ENCODE results near the gene LSM10. TPM values are rescaled to one million over a fixed set of nuclear protein-coding genes. Genes with fewer than 3 reads are reported as not detected.

Gene LSM10
- total RNA-seq, 2 experiments from 2014 or later, result 44.7 to 47.5 TPM

- DNase-seq, result no peak
- Mint-ChIP-seq H3K27ac (no peak overlapping the region), H3K9me3 (ENCODE audit: insufficient read depth) (no peaks in the 10 kb centered on the region), H3K4me1 (ENCODE audit: low read depth) (peaks cover 65% of the 10 kb centered on the region), H3K4me3 (no peak overlapping the region), H3K27me3 (ENCODE audit: low read depth) (no peaks in the 10 kb centered on the region), H3K36me3 (ENCODE audit: low read depth) (peaks cover 19% of the 10 kb centered on the region)
- ChIA-PET CTCF (interaction anchor here (0.8 kb wide), 1 partner anchor 13 kb away, joined by 5 read pairs; no protein-coding TSS in a partner anchor), POLR2A (interaction anchor here (1.1 kb wide), 1 partner anchor 15 kb away, joined by 3 read pairs; no protein-coding TSS in a partner anchor)
- ATAC-seq, result no peak
These were observed 15.5 kb downstream of the LSM10 start for GRCh38 chr1:36382231-36382630.

DNA sequence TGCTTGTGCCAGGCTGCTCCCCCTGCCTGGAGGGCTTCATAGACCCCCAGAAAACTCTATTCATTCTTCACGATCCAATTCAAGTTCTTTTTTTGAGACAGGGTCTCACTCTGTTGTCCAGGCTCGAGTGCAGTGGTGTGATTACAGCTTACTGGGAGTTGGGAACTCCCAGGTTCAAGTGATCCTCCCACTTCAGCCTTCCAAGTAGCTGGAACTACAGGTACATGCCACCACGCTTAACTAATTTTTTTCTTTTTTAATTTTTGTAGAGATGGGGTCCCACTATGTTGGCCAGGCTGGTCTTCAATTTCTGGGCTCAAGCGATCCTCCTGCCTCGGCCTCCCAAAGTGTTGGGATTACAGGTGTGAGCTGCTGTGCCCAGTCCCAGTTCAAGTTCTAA, 16.3 kb downstream of the LSM10 start:
- POLR2A ChIA-PET, result interaction anchor here (1.1 kb wide), 1 partner anchor 15 kb away, joined by 3 read pairs; no protein-coding TSS in a partner anchor
- H3K9me3 Mint-ChIP-seq (ENCODE audit: insufficient read depth), result no peaks in the 10 kb centered on the region
- peaks cover 20% of the 10 kb centered on the region for H3K36me3 Mint-ChIP-seq (ENCODE audit: low read depth)
- no peak for DNase-seq
- ATAC-seq, result no peak
- H3K27ac Mint-ChIP-seq, result peak overlapping the region; percentile 63
- CTCF ChIA-PET, result no interaction called here
- H3K27me3 Mint-ChIP-seq (ENCODE audit: low read depth), result no peaks in the 10 kb centered on the region
- H3K4me1 Mint-ChIP-seq (ENCODE audit: low read depth), result peaks cover 60% of the 10 kb centered on the region
- H3K4me3 Mint-ChIP-seq, result no peak overlapping the region

DNA sequence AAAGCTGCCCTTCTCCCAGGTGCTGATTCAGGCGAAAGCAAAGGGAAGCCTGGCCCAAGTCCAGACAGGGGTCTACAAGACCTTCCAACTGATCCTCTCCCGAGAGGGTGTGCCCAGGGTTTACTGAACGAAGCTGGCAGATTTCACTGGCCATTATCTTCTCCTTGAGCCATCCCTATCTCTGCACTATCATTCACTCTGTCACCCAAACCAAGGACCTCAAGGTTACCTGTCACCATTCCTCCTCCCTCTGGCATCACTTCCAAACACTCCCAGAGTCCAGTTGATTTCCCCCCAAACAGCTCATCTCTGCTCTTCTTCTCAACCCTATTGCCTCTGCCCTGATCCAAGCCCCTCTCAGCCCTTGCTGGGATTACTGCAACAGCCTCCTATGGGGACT, 16.9 kb downstream of the LSM10 start:
- H3K4me3 Mint-ChIP-seq, result no peak overlapping the region
- ChIA-PET CTCF (interaction anchor here (1.9 kb wide), 1 partner anchor 12 kb away, joined by 12 read pairs; no protein-coding TSS in a partner anchor), POLR2A (no interaction called here)
- ATAC-seq (no peak), DNase-seq (no peak)
- H3K27ac Mint-ChIP-seq, result peak overlapping the region; percentile 63
- no peaks in the 10 kb centered on the region for H3K27me3 Mint-ChIP-seq (ENCODE audit: low read depth)
- no peaks in the 10 kb centered on the region for H3K9me3 Mint-ChIP-seq (ENCODE audit: insufficient read depth)
- H3K36me3 Mint-ChIP-seq (ENCODE audit: low read depth), result peaks cover 26% of the 10 kb centered on the region
- peaks cover 65% of the 10 kb centered on the region for H3K4me1 Mint-ChIP-seq (ENCODE audit: low read depth)

DNA sequence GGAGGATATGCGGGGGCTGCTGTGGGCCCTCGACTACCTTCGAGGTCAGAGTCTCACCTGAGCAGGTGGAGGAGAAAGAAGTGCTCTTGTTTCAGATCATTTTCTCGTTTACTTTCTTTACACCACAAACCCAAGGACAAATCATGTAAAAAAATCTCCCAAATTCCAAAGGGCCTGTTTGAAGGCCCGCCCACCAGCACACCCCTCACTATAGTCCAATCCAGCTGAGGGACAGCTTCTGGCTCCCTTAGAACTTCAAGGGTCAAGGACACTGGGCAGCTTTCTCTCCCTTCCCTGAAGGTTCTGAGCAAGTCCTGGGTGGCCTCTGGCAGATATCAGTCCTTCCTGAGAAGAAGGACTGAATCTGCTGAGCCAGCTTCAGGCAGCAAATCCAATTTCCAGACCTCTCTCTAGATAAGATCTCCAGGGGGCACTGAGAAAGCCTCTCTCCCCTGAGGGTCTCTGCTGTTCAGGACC, 17.5 kb downstream of the LSM10 start:
- ChIA-PET CTCF (interaction anchor here (1.9 kb wide), 1 partner anchor 12 kb away, joined by 12 read pairs; no protein-coding TSS in a partner anchor), POLR2A (no interaction called here)
- no peak overlapping the region for H3K4me3 Mint-ChIP-seq
- peaks cover 65% of the 10 kb centered on the region for H3K4me1 Mint-ChIP-seq (ENCODE audit: low read depth)
- H3K36me3 Mint-ChIP-seq (ENCODE audit: low read depth), result peaks cover 26% of the 10 kb centered on the region
- DNase-seq (no peak), ATAC-seq (no peak)
- no peaks in the 10 kb centered on the region for H3K9me3 Mint-ChIP-seq (ENCODE audit: insufficient read depth)
- H3K27me3 Mint-ChIP-seq (ENCODE audit: low read depth), result no peaks in the 10 kb centered on the region
- peak overlapping the region; percentile 63 for H3K27ac Mint-ChIP-seq

- ATAC-seq, result no peak
- H3K27me3 Mint-ChIP-seq (ENCODE audit: low read depth), result no peaks in the 10 kb centered on the region
- peak overlapping the region; percentile 84 for H3K27ac Mint-ChIP-seq
- DNase-seq, result no peak
- ChIA-PET CTCF (interaction anchor here (1.1 to 2.0 kb wide), 5 partner anchors 9 to 243 kb away, joined by 3 to 23 read pairs (median 4); no protein-coding TSS in a partner anchor), POLR2A (interaction anchor here (1.0 to 2.3 kb wide), 3 partner anchors 9 to 19 kb away, joined by 3 to 10 read pairs (median 3); partner anchors contain the start of gene LSM10)
- H3K9me3 Mint-ChIP-seq (ENCODE audit: insufficient read depth), result no peaks in the 10 kb centered on the region
- H3K4me3 Mint-ChIP-seq, result no peak overlapping the region
- H3K36me3 Mint-ChIP-seq (ENCODE audit: low read depth), result peaks cover 32% of the 10 kb centered on the region
- H3K4me1 Mint-ChIP-seq (ENCODE audit: low read depth), result peaks cover 68% of the 10 kb centered on the region
These were observed 19.8 kb downstream of the LSM10 start for GRCh38 chr1:36377791-36378492.

- peak overlapping the region; percentile 96 for H3K27ac Mint-ChIP-seq
- CTCF ChIA-PET, result interaction anchor here (0.7 to 1.4 kb wide), 2 partner anchors 40 to 114 kb away, joined by 3 to 4 read pairs; no protein-coding TSS in a partner anchor
These were observed 25.1 kb downstream of the LSM10 start for GRCh38 chr1:36372617-36373016.

GRCh38 chr1:36369061-36369861, 28.4 kb downstream of the LSM10 start:
- Mint-ChIP-seq H3K27me3 (ENCODE audit: low read depth) (no peaks in the 10 kb centered on the region), H3K4me1 (ENCODE audit: low read depth) (peaks cover 73% of the 10 kb centered on the region), H3K36me3 (ENCODE audit: low read depth) (peaks cover 22% of the 10 kb centered on the region), H3K9me3 (ENCODE audit: insufficient read depth) (no peaks in the 10 kb centered on the region), H3K27ac (peak overlapping the region; percentile 50), H3K4me3 (no peak overlapping the region)
- ATAC-seq (peak; percentile 52), DNase-seq (peak; percentile 91)
- ChIA-PET POLR2A (interaction anchor here (0.7 to 1.9 kb wide), 3 partner anchors 10 to 45 kb away, joined by 3 to 8 read pairs (median 3); no protein-coding TSS in a partner anchor), CTCF (interaction anchor here (0.6 to 6.8 kb wide), 28 partner anchors 9 to 226 kb away, joined by 3 to 82 read pairs (median 5); partner anchors contain the start of genes EVA1B, LSM10, OSCP1 and SH3D21)

More at GRCh38 chr1:36372617-36373016, 25.1 kb downstream of the LSM10 start:
- Mint-ChIP-seq H3K4me3 (no peak overlapping the region), H3K27me3 (ENCODE audit: low read depth) (no peaks in the 10 kb centered on the region), H3K9me3 (ENCODE audit: insufficient read depth) (no peaks in the 10 kb centered on the region), H3K36me3 (ENCODE audit: low read depth) (peaks cover 24% of the 10 kb centered on the region), H3K4me1 (ENCODE audit: low read depth) (peaks cover 66% of the 10 kb centered on the region)
- POLR2A ChIA-PET, result no interaction called here
- no peak for DNase-seq
- ATAC-seq, result no peak

DNA sequence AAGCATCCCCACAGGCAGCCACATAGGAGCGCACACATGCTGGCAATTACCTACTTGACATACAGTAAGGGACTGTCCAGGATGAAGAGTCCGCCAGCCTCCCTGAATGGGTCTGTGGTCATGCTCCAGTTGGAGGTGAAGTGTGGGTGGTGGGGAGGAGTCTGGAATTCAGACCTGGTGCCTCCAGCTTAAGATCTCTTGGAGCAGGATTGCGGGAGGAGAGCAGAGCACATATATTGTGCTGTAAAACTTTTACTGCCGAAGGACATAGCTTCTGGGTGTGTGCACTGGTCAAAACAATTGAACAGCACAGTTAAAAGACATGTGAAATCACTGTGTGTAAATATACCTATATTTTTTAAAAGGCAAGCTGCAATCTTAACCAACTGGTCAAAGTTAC, 29.9 kb downstream of the LSM10 start:
- ATAC-seq, result no peak
- H3K27ac Mint-ChIP-seq, result peak overlapping the region; percentile 74
- H3K4me1 Mint-ChIP-seq (ENCODE audit: low read depth), result peaks cover 59% of the 10 kb centered on the region
- CTCF ChIA-PET, result interaction anchor here (0.9 to 6.8 kb wide), 24 partner anchors 7 to 218 kb away, joined by 3 to 82 read pairs (median 6); partner anchors contain the start of genes EVA1B, LSM10, OSCP1 and STK40
- no peaks in the 10 kb centered on the region for H3K9me3 Mint-ChIP-seq (ENCODE audit: insufficient read depth)
- H3K36me3 Mint-ChIP-seq (ENCODE audit: low read depth), result peaks cover 26% of the 10 kb centered on the region
- POLR2A ChIA-PET, result interaction anchor here (0.5 to 2.8 kb wide), 7 partner anchors 9 to 143 kb away, joined by 3 to 16 read pairs (median 4); partner anchors contain the start of gene THRAP3
- DNase-seq, result no peak
- no peaks in the 10 kb centered on the region for H3K27me3 Mint-ChIP-seq (ENCODE audit: low read depth)
- H3K4me3 Mint-ChIP-seq, result no peak overlapping the region

DNA sequence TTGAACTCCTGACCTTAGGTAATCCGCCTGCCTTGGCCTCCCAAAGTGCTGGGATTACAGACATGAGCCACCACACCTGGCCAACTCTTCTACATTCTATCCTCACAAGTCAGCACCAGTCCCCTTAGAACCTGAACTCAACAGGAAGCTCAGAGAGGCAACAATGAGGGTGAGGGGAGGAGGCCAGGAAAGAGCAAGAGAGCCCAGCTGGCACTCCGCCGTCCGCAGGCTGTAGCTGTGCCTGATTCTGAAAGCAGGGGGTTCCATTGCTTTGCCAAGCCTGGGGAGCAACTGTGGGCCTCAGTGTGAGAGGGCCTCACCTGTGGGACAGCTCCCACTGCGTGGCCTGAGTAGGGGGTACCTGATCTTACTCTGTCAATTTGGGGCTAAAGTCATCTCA, 30.6 kb downstream of the LSM10 start:
- Mint-ChIP-seq H3K4me1 (ENCODE audit: low read depth) (peaks cover 54% of the 10 kb centered on the region), H3K4me3 (peak overlapping the region; percentile 12), H3K27ac (peak overlapping the region; percentile 85), H3K27me3 (ENCODE audit: low read depth) (no peaks in the 10 kb centered on the region), H3K9me3 (ENCODE audit: insufficient read depth) (no peaks in the 10 kb centered on the region), H3K36me3 (ENCODE audit: low read depth) (peaks cover 24% of the 10 kb centered on the region)
- ChIA-PET POLR2A (interaction anchor here (0.7 to 2.8 kb wide), 9 partner anchors 11 to 217 kb away, joined by 3 to 16 read pairs (median 4); partner anchors contain the start of genes MRPS15, THRAP3 and TRAPPC3), CTCF (interaction anchor here (0.9 to 6.8 kb wide), 19 partner anchors 11 to 217 kb away, joined by 3 to 82 read pairs (median 7); partner anchors contain the start of genes EVA1B, LSM10, STK40 and TRAPPC3)
- ATAC-seq (no peak), DNase-seq (peak; percentile 41)

DNA sequence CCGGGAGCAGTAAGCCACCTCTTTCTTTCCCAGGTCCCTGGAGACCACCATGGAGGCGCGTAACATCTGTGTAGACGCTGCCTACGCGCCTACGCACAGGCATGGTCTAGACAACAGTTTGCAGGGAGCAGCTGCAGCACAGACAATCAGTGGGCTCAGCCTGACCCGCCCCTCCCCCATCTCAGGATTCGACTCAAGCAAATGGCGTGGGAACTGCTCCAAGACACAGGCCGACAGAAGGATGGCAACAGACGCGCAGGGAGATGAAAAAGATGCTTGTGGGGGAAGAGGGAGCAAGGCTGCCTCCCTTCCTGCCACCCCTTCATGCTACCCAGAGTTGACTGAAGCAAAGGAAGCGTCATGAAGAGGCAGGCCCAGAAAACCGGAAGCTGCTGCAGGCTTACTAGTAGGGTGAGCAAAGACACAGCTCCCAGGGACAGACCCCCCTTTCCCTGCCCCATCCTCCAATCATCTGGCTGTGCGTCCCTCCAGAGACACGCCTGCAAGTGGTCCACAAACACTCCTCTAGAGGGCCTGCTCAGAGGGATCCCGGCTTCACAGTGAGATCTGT, 31.5 kb downstream of the LSM10 start:
- H3K27ac Mint-ChIP-seq, result peak overlapping the region; percentile 85
- POLR2A ChIA-PET, result interaction anchor here (0.6 to 2.8 kb wide), 12 partner anchors 9 to 217 kb away, joined by 3 to 16 read pairs (median 3); partner anchors contain the start of genes LSM10, MRPS15 and TRAPPC3
- DNase-seq (peak; percentile 86), ATAC-seq (peak; percentile 88)
- peaks cover 51% of the 10 kb centered on the region for H3K4me1 Mint-ChIP-seq (ENCODE audit: low read depth)
- no peaks in the 10 kb centered on the region for H3K27me3 Mint-ChIP-seq (ENCODE audit: low read depth)
- H3K4me3 Mint-ChIP-seq, result no peak overlapping the region
- peaks cover 32% of the 10 kb centered on the region for H3K36me3 Mint-ChIP-seq (ENCODE audit: low read depth)
- CTCF ChIA-PET, result interaction anchor here (0.6 to 6.8 kb wide), 14 partner anchors 13 to 217 kb away, joined by 3 to 82 read pairs (median 8); partner anchors contain the start of genes EVA1B, LSM10, STK40 and TRAPPC3
- no peaks in the 10 kb centered on the region for H3K9me3 Mint-ChIP-seq (ENCODE audit: insufficient read depth)
